GM19467 (cell line): ENCODE data around the gene UBE2D1.

Experiments used
- ATAC-seq: cut with Tn5 transposase; IDR thresholded peaks from one replicate; pipeline ENCODE4 v1.9.1; 2021; ENCODE audit warnings: mild to moderate bottlenecking, moderate library complexity; ENCODE audit not compliant: unreplicated experiment

UBE2D1 gene

GRCh38 chr10:58334817-58335305, at the start of gene UBE2D1:
TSS of gene UBE2D1 (plus strand) at chr10:58335006. CDS start at chr10:58335202, 196 bp downstream.
- peak; percentile 99 for ATAC-seq

- peak; percentile 70 for ATAC-seq
Measured at GRCh38 chr10:58291538-58292174, 43.1 kb upstream of the UBE2D1 start.

GRCh38 chr10:58293989-58294388, 40.8 kb upstream of the UBE2D1 start:
- no peak for ATAC-seq

DNA sequence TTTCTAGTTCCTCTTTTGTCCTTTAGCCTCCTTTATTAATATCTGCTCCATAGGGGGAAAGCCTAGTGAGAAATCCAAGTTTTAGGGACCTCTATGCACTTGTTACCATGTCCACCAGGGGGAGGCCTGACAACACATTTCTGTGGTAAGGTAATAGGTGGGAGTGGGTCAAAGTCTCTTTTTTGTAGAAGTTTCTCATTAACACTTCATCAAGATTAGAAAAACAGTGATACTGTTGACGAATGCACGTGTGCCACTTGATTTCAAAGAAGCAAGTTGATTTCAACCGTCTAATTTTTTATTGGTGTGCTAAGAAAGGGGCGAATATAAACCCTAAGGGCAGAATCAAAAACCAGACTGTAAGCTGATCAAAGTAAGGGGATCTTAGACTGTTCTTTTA, 35.2 kb upstream of the UBE2D1 start:
- ATAC-seq: peak; percentile 88

DNA sequence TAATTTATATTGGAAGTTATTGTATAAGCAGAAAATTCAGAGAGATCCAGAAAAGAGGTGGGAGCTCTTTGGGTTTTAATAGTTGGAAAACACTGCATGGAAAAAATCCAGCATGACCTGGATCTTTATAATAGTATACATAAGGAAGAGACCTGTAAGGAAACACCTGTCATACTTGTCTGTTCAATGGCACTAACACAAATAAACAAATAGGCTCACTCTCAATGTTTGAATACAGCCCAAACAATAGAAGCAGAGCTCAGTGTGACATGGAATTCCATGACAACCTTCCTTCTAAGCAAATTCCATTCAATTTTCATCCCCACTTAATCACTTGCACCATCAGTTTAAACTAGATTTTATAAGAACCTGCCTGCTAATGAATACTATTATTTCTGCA, 34.1 kb upstream of the UBE2D1 start:
- no peak for ATAC-seq

GRCh38 chr10:58302254-58302653, 32.6 kb upstream of the UBE2D1 start:
- ATAC-seq: no peak

DNA sequence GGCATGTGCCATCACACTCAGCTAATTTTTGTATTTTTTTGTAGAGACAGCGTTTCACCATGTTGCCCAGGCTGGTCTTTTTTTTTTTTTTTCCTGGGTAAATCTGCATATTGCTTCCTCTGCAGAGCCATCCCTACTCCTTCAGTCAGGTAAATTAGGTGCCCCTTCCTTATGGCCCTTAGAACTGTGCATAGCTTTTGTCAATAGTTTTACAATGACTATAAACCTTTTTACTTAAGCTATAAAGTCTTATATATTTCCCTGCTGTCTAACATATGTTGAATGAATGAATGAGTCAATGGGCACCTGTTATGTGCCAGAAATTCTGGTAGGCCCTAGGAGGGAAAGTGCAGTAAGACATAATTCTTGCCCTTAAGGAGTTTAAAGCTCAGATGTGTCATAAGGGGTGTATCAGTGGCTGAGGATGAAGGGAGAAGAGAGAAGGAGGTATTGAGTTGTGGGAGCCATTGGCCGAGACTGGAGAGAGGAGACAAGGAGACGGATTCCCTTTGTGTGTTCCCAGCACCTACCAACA, 30.6 kb upstream of the UBE2D1 start:
- ATAC-seq: no peak

- no peak for ATAC-seq
Measured at GRCh38 chr10:58305821-58306220, 29.0 kb upstream of the UBE2D1 start.

DNA sequence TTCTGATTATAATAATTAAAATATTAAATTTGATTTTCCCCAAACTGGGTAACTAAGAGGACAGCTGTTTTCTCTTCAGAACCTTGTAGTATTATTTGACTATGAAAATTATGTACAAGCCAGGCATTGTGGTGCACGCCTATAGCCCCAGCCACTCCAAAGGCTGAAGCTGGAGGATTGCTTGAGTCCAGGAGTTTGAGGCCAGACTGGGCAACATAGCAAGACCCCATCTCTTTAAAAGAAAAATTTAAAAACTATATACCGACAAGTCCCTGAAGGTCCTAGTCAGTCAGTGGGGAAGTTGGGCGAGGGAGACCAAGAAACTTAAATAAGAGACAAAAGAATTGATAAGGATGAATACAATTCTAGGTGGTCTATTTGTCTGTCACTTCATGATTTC, 27.1 kb upstream of the UBE2D1 start:
- ATAC-seq: no peak

DNA sequence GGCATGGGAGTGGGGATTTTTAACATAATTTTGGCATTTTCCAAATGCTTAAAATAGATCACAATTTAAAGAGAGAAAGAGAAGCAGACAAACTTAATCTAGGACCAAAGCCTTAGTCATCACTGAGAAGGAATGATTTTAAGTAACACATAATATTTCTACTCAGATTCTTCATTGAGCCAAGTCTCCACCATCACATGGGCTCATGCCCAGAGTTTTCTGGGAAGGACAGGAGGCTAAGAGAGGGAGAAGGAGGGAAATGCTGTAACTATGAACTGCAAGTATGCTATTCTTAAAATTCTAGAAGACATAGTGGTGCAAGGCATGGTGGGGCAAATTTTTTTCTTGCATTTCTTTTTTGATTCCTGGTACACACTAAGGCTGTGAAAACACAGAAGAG, 23.8 kb upstream of the UBE2D1 start:
- no peak for ATAC-seq

DNA sequence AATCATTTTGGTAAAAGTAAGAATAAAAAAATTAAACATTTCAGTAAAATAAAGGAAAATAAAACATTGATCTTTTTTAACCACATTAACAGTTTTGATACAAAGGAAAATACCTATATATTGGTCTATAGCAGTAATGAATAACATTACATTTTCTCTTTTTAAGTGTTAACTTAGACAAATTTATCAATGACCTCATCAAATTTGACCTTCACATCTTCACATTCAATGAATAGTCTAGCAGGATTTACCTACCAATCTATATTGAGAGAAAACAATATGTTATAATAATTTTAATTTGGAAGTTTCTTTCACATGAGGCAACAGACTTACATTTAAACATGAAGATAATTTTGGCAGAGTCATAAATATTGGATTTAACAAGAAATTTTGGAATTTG, 17.9 kb upstream of the UBE2D1 start:
- no peak for ATAC-seq

DNA sequence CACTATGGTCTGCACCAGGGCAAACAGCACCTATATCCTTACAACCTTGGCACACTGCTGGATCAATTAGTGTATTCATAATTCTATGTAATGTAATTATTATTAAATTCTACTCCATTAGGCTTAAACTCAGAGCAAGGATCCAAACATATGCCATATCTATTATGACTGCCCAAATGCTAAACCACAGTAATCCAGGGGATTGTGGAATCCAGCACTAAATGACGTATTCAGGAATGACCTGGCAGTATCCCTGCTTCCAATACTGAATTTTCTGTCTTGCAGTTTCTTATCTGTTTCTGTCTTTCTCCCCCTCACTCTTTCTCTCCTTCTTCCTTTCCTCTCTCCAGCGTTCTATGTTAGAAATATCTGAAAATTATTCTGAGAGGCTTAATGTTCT, 16.5 kb upstream of the UBE2D1 start:
- ATAC-seq: no peak

- no peak for ATAC-seq
Measured at GRCh38 chr10:58319599-58319998, 15.2 kb upstream of the UBE2D1 start.

DNA sequence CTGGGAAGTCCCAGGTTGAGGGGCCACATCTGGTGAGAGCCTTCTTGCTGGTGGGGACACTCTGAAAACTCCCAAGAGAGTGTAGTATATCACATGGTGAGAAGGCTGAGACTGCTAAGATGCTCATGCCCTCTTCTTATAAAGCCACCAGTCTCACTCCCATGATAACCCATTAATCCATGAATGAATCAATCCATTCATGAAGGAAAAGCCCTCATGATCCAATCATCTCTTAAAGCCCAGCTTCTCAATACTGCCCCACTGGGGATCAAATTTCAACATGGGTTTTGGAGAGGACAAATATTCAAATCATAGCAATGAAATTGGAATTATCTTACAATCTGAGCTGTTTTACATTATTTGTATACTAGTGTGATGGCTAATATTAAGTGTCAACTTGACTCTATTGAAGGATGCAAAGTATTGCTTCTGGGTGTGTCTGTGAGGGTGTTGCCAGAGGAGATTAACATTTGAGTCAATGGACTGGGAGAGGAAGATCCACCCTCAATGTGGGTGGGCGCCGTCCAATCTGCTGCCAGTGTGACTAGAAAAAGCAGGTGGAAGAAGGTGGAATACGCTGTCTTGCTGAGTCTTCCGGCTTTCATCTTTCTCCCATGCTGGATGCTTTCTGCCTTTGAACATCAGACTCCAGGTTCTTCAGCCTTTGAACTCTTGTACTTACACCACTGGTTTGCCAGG, 14.3 kb upstream of the UBE2D1 start:
- no peak for ATAC-seq

DNA sequence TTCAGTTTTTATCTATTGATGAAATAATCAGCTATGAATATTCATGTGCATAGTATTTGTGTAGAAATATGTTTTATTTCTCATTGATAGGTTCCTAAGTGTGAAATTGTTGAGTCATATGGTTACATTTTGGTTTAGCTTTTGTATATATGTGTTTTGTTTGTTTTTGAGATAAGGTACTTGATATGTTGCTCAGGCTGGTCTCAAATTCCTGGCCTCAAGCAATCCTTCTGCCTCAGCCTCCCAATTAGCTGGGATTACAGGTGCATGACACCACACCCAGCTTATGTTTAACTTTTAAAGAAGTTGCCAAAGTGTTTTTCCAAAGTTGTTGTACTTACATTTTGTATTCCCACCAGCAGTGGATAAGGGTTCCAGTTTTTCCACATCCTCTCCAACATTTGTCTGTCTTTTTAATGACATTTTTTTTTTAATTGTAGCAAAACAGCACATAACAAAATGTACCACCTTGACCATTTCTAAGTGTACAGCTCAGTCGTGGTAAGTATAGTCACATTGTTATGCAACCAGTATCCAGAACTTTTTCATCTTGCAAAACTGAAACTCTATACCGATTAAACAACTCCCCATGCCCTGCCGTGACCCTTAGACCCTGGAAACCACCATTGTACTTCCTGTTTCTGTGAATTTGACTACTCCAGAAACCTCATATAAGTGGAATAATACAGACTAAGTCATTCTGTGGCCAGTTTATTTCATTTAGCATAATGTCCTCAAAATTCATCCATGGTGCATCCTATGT, 12.6 kb upstream of the UBE2D1 start:
- peak; percentile 86 for ATAC-seq

- no peak for ATAC-seq
Measured at GRCh38 chr10:58322835-58323209, 12.0 kb upstream of the UBE2D1 start.

DNA sequence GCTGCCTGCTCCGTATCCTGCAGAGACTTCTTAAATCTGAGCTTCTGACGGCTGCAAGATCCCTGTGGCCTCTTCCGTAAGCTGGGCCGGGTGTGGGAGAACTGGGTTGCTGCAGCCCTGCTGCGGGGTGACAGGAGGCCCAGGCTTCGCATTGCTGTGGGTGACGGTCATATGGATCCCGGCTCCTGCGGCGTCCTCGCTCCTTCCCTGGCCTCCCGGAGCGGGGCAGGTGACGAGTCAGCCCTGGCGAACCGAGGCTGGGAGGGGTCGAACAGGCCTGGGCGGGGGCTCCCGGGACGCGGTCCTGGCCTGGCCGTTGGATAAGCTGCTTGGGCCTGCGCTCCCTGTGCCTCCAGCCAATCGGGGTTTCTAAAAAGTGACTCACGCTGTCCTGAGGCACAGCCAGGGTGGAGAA, 7.8 kb upstream of the UBE2D1 start:
- ATAC-seq: no peak

DNA sequence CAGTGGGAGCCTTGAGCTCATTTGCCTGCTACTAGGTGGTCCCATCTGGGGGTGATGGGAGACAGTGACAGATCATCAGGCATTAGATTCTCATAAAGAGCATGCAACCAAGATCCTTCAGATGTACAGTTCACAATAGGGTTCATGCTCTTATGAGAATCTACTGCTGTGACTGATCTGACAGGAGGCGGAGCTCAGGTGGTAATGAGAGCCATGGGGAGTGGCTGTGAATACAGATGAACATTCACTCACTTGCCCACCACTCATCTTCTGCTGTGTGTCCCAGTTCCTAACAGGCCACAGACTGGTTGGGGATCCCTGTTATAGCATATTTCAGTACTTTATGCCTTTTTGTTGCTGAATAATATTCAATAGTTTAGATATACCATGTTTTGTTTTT, 6.6 kb upstream of the UBE2D1 start:
- no peak for ATAC-seq

DNA sequence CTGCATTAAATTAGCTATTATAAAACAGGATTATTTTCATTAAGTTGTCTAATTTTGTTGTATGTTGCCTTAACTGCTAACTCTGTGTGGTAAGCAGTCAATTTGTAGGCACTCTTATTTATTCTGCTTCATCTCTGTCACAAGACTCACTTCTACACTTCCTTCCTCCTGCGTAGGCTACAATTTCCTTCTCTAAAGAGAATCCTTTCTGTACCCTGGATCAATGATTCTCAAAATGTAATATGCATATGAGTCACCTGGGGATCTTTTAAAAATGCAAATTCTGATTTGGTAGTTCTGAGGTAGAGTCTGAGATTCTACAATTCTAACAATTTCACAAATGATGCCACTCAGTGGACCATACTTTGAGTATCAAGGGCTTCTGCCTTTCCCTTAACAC, 4.4 kb upstream of the UBE2D1 start:
- ATAC-seq: no peak

DNA sequence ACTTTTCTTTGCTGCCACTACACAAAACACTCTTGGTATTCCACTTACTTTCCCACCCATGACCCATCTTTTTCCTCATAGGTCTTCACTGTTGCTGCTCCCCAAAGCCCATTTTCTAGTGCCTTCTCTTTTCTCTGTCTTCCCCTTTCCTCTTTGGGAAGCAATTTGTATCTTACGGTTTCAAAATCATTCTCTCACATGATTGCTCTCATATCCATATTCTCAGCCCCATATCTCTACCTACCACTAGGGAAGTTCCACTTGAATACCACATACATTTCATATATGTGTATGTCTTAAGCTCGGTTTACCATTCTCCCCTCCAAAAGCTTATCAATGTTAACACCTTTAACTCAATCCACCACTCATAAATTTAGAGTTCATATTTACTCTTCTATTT, 3.2 kb upstream of the UBE2D1 start:
- no peak for ATAC-seq

DNA sequence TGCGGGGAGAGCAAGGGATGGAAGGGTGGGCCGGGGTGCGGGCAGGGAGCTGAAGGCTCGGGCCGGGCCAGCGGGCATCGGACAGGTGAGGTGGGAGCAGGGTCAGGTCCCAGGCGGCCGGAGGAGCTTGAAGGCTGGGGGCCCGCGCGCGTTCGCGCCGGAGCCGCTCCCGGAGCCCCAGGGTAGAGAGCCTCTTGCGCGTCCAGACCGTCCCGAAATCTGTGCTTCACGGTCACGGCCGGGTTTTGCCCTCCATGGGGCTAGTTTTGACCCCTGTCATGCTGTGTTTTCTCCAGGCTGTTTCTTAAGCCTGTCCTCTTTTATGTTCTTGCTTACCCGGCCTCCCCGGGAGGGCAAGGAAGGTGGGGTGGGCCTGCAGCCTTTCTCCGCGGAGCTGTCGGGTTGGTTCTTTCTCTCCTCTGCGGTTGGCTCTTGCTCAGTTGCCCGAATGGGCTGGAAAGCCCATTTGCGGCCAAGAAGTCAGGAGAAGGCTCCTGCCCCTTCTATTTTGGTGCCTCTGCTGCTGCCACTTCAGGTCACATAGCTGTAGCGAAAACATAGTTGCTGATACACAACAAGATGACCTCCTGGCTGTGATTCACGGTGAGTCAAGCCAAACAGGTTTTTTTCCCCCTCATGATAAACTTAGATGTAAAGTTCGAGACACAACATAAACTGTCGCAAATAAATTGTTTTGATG, 650 bp downstream of the UBE2D1 start:
- peak; percentile 39 for ATAC-seq
